ENCODE measurements around the gene FAM120B.

DNA sequence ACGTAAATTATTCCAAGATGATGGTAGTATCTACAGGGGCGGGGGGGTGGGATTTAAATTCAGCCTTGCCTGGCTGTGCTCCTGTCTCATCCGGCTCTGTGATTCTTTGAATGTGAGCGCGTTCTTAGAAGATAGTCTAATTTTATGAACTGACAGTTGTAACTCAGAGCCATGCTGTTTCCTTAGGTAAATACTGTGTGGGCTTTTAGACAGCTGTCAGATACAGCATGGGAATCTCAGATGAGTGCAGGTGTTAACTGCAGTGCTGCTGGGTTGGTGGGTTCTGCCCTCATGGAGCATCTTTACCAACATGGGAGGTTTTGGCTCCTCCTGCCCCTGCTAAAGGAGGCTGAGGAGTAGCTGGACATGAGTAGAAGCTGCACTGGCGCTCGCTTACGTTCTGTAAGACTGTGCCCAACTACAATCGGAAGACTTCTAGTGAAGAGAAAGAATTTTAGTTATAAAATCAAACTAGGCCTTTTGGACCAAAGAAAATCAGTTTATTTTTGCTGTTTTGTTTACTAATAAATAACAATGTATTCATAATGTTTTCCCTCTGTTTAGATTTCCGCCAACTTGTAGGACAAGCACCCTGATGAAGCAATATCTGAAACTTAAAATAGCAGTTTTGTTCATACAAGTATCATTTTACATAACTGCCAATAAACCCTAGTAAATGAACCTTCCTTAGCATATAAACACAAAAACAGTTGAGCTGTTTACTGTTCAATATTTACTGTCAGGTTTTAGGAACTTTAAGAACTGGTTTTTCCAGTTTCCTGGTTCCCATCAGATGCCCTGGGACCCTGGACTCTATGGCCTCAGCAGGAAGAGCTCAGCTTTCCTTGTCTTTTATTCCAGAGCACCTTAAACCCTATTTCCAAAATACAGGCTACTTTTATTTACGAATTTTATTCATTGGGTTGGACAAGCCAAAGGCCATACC is 66.1 kb downstream of the FAM120B start:
- no peak for TF ChIP-seq EZH2 (IDR thresholded peaks at IDR 0.05; ENCODE audit: insufficient read depth, poor library complexity, severe bottlenecking)
- no peak for TF ChIP-seq EZH2phosphoT487 (IDR thresholded peaks at IDR 0.05; ENCODE audit: insufficient read depth, low read depth)
